Stimulated activated CD8-positive, alpha-beta memory T cell treated with anti-CD3 and anti-CD28 coated beads, Interleukin-7, amount 100 ng/mL, for 1 hour (primary cell): Measurements from ENCODE around the gene CLIC1.

Experiments used
- DNase-seq, 2 donors: peaks; one replicate each; pipeline ENCODE4 v3.0.0-alpha.2; 2020; ENCODE audit warnings: low read depth in 2 of 2

Gene CLIC1

DNA sequence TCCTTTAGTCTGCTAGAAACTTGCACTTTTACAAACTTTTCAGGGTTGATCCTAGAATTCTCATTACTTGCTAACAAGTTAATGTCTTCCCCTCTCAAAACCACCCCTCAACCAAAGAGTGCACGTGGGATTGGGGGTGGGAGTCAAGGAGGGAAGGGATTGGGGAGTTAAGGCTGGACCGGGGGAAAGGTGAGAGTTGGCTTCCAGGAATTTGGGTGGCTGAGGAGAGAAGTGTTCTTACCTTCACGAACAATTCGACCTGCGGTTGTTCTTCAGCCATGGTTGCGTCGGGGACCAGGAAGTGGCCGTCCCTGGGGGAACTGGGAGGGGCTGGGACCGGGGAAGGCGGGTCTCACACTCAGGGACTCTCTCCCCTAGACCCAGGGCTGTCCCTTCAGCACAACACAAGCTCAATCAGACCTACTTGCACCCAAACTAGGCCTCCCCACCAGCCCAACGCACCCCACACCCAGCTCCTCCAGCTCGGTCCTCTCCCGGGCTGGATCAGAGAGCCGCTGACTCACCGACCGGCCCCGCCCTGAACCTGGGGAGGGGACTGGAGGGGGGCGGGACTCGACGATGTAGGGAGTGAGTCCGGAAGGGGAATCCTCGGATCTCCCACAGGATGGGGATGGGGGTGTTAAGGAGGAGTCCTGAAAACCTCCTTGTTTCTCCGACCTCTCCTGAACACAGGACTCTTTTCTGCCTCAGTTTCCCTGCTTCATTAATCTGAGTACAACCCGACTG is at the start of gene CLIC1:
CLIC1 (minus strand) TSS at position 510 of the 747 bp plus-strand sequence; CDS start at position 280, 230 bp downstream.
- DNase-seq, result peak; percentile 28 to 61

- no peak for DNase-seq
Observed at GRCh38 chr6:31785475-31785874, 49.1 kb upstream of the CLIC1 start.

- no peak for DNase-seq
Observed at GRCh38 chr6:31784098-31784925, 48.0 kb upstream of the CLIC1 start.

- no peak for DNase-seq
Observed at GRCh38 chr6:31782126-31782855, 46.0 kb upstream of the CLIC1 start.

- no peak for DNase-seq
Observed at GRCh38 chr6:31781244-31782125, 45.2 kb upstream of the CLIC1 start.

- no peak for DNase-seq
Observed at GRCh38 chr6:31780507-31781243, 44.3 kb upstream of the CLIC1 start.

DNA sequence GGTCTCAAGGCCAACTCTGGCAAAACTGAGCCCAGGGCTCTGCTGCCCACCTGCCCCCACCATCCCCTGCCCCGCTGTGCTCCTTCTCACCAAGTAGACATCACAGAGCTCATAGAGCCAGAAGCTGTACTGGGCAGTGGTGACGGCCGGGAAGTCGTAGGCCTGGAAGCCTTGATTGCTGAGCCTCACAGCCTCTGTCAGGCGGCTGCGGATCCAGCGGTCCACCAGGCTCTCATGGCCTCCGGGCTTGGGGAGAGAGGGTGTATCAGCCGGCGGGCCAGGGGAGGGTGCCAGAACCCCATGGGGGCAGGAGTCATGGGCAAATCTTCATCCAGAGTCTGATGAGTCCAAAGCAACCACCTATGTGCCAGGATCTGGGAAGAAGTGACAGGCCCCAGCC is 43.6 kb upstream of the CLIC1 start:
- DNase-seq, result no peak

DNA sequence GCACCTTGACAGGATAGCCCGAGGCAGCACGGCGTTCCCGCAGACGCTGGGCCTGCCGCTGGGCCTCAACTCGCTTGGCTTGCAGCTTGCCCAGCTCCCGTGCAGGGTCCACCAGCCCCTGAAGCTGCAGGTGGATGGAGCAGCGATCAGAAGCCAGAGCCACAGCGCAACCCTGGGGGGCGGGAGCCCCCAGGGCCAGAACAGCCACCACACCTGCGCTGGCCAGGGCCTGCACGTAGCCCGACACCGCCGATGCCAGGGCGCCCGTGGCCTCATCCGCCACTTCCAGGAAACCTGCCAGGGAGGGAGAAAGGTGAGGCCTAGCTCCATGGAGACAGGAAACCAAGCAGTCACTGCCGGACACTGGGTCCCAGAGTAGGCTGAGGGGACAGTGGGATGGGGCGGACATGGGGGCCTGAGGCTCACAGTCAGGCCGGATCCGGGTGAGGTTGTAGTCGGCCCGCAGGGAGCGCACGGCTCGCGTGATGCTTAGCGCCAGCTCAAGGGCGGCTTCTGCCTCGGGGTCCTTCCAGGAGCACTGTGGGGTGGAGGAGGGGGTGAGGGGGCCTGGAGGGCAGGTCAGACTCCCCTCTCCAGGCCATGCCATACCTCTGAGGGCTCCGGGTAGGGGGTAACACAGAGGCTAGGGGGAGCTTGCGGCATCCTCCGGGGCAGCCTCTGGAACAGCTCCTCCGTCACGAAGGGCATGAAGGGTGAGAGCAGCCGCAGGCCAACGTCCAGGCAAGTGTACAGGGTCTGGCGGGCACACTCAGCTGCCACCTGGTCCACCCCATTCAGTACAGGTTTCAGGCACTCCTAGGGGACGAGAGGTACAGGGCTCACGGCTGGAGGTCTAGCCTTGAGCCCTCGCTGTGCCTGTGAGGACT is 42.9 kb upstream of the CLIC1 start:
- no peak for DNase-seq

DNA sequence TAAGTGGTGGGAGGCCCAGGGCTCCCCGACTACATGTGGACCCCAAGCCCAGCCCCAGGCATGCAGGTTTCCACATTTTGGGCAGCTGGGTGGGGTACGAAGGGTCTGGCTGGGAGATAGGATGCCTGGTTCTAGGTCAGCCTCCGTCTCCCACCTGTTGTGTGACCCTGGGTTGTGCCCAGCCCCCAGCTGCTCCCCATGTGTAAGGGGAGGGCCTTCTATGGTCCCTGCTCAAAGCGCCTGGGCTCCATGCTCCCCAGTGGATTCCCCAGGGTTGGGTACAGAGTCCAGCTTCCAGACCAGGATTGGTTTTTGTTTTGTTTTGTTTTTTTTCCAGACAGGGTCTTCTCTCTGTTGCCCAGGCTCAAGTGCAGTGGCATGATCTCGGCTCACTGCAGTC is 41.9 kb upstream of the CLIC1 start:
- no peak for DNase-seq

DNA sequence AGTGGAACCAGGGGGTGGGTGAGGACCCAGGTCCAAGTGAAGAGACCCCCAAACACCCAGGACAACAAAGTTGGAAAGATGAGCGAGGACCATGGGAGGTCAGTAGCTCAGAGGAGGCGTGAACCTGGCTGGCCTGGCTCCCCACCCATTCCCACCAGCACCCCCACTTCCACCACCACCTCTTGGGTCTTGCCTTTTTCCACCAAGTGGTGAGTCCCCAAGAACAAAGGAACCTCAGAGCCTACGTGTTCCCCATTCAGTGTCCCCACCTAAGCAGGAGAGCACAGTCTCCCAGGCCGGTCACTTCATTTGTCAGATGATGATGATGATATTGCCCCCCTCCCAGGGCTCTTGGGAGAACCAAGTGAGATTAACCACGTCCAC is 41.3 kb upstream of the CLIC1 start:
- no peak for DNase-seq

DNA sequence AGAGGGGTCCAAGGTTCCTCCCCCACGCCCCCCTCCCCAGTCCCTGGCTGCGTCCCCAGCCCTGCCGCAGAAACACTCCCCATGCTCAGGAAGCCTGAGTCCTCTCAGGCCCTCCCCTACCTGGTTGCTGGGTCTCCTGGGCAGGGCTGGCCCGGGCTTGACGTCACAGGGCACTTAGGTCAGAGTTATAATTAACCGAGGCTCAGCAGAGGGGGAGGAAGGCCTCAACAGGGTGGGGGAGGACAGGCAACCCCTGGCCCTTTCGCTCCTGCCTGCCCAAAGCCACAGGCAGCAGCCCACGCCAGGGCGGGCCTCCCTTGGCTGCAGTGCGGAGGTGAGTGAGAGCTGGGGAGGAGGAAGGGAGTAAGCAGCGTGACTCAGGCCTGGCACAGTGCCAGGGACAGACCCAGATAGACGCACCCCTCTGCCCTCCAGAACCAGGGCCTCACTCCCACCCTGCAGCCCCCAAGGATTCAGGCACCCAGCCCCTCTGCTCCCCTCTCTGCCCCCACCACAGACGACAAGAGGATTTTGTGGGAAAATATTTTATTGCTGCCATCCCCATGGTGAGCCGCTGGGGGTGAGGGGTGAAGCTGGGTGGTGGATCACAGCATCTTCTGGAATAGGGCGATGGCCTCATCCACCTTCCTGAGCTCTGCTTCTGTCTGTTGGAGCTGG is 40.8 kb upstream of the CLIC1 start, which contains the start of gene VWA7:
VWA7 (minus strand) TSS at position 340 of the 678 bp plus-strand sequence. CDS start 549 bp downstream, outside the sequence.
- peak; percentile 19 to 37 for DNase-seq

- no peak for DNase-seq
Observed at GRCh38 chr6:31776485-31776988, 40.2 kb upstream of the CLIC1 start.

DNA sequence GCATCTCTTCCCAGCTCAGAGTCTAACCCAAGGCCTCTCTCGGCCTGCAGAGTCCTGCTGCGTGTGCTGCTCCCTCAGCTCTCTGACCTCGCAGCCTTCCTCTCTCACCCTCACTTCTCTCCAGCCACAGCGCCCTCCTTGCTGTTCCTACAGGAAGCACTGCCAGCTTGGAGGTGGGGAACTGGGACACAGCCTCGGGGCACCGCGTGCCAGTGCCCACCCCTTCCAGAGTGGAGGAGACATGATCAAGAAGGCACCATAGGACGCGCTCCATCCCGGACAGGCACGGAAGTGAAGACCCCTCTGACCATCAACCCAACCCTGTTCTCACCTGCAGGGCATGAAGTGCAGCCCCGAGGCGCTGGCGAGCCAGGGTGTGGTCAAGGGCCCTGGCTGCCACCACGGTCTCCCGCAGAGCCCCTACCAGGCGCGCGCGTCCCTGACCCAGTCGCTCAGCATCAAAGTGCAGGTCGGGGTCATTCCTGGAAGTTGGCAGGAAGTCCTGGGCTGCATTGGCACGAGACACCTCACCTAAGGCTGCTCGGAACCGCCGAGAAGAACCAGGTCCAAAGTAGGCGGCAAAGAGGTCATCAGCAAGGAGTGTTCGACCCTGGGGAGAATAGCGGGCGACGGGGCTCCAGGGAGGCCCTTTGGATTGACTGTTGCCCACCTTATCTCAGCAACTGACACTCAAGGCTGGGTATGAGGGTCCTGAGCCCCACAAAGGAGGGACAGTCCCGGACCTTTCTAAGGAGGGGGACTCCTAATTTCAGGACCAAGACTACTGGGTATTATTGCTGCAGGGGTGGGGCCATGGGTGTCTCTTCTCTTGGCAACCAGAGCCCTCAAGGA is 39.5 kb upstream of the CLIC1 start:
- DNase-seq, result no peak

DNA sequence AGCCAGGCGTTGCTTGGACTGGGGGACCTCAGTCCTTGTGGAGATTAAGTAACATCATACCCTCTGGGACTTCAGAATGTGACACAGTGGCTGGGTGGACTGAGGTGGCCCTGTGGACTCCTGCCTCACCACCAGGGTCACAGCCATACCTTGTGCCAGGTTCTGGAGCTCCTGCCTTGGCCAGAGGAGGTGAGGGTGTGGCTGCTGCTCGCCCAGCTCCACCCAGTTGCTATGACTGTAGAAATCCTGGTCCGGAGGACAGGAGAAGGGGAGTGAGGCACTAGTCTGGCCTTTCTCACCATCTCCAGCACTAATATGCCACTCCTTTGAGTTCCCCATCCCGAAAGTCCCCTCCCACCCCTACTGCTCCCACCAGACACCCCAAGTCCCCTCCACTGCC is 38.9 kb upstream of the CLIC1 start:
- no peak for DNase-seq

DNA sequence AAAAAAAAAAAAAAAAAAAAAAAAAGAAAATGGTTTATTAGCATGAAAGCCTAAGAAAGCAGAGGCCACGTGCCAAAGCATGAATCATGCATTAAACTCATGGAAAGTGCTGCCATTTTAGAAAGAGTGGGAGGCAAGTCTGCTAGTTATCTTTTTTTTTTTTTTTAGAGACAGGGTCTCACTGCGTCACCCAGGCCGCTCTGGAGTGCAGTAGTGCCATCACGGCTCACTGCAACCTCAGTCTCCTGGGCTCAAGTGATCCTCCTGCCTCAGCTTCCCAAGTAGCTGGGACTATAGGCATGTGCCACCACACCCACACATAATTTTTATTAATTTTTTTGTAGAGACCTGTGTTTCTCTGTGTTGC is 35.6 kb upstream of the CLIC1 start:
- DNase-seq, result no peak

GRCh38 chr6:31770860-31771259 is 34.5 kb upstream of the CLIC1 start:
- DNase-seq, result no peak

DNA sequence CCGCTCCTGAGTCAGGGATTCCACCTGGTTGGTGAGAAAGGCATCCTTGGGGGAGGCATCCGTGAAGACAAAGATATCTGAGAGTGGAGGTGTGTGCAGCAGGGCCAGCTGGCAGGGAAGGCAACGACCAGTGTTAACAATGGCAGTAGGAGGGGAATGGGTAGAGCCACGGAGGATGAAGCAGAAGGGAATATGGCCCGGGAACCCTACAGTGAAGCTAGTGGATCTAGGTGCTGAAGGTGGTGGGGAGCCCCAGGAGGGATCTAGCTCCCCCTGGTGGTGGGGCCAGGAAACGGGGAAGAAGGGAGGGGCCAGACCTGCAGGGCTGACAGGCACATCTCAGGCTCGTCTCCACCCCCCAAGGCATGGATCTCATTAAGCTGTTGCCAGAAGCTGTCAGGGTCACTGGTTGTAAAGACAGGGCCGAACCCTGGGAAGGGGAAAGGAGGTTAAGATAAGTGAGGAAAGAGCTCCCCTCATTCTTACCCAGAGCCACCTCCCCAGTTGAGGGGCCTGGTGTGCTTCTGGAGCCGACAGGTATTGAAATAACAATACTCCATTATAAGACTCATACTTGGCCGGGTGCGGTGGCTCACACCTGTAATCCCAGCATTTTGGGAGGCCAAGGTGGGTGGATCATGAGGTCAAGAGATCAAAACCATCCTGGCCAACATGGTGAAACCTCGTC is 33.5 kb upstream of the CLIC1 start:
- DNase-seq, result peak; percentile 52 to 64
